ENCODE results near the gene CLASRP. TPM values are rescaled to one million over a fixed set of nuclear protein-coding genes. Genes with fewer than 3 reads are reported as not detected.

The CLASRP gene
- total and polyA plus RNA-seq, 2 experiments from 2014 or later: 9.2 to 45.1 TPM

DNA sequence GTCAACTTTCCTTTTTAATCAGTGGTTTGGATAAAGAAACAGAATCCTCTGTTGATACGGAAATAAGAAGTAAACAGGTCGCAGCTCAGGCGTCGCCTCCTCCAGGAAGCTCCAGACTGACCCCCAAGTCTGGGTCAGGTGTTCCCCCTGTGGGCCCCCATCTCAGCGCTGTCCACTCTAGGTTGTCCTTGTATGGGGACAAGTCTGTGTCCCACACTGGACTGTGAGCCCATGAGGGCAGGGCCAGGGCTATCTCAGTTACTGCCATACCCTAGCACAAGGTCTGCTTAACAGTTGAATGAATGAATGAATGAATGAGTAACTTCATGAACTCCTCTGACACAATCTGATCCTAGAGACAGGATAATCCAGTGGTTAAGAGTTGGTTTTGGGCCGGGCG is 7.5 kb downstream of the CLASRP start:
- H3K27ac ChIP-seq: no peak overlapping the region
- 88 to 94% methylated on average over 7 of the region's 7 CpGs for WGBS, 2 experiments (ENCODE audit: low coverage in 1 of 2, low lambda C conversion rate in 2 of 2, missing lambda C conversion rate in 2 of 2)
- H3K79me2 ChIP-seq (ENCODE audit: insufficient read depth): peaks cover 100% of the 10 kb centered on the region
- H3K9me2 ChIP-seq (ENCODE audit: insufficient read depth): no peaks in the 10 kb centered on the region
- no peaks in the 10 kb centered on the region for H3F3A ChIP-seq (ENCODE audit: insufficient read depth)
- H2AFZ ChIP-seq: no peak overlapping the region
- no peaks in the 10 kb centered on the region for H3K4me1 ChIP-seq (ENCODE audit: insufficient read depth)
- H3K9me3 ChIP-seq (ENCODE audit: low read depth): no peaks in the 10 kb centered on the region
- peaks cover 9% of the 10 kb centered on the region; the same call in 1 of the 2 replicates for H4K20me1 ChIP-seq (ENCODE audit: insufficient read depth)
- H3K27me3 ChIP-seq (replicated peaks; ENCODE audit: insufficient read depth): no peaks in the 10 kb centered on the region
- no peak overlapping the region for H3K4me3 ChIP-seq
- H3K36me3 ChIP-seq (ENCODE audit: low read depth): peaks cover 11% of the 10 kb centered on the region; the same call in 1 of the 2 replicates
- H3K9ac ChIP-seq: no peak overlapping the region
- no peak overlapping the region for H3K4me2 ChIP-seq (ENCODE audit: unreplicated experiment)
- TF ChIP-seq EZH2 (IDR thresholded peaks at IDR 0.05; ENCODE audit: insufficient read depth, poor library complexity, severe bottlenecking) (no peak), EZH2phosphoT487 (IDR thresholded peaks at IDR 0.05; ENCODE audit: insufficient read depth, low read depth) (no peak)
- DNase-seq: no peak
- in situ Hi-C loops (cut with MboI): no loop called here

DNA sequence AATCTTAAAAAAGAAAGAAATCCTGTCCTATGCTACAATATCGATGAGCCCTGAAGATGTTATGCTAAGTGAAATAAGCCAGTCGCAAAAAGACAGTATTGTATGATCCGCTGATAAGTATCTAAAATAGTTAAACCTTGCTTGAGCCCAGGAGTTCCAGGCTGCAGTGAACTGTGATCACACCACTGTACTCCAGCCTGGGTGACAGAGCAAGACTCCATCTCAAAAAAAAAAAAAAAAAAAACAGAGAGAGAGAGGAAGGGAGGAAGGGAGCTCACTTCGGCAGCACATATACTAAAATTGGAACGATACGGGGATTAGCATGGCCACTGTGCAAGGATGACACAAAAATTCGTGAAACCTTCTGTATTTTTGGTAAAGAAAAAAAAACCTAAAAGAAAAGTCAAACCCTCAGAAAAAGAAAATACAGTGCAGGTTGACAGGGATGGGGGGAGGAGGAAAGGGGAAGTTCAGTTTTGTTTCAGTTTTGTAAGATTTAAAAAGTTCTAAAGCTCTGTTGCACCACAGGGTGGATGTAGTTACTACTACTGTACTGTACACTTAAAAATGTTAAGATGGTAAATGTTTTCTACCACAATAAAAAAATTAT is 8.4 kb downstream of the CLASRP start:
- in situ Hi-C loops (cut with MboI): no loop called here
- no peaks in the 10 kb centered on the region for H3K27me3 ChIP-seq (replicated peaks; ENCODE audit: insufficient read depth)
- no peak overlapping the region for H3K27ac ChIP-seq
- H3K9me2 ChIP-seq (ENCODE audit: insufficient read depth): no peaks in the 10 kb centered on the region
- TF ChIP-seq EZH2phosphoT487 (IDR thresholded peaks at IDR 0.05; ENCODE audit: insufficient read depth, low read depth) (no peak), EZH2 (IDR thresholded peaks at IDR 0.05; ENCODE audit: insufficient read depth, poor library complexity, severe bottlenecking) (no peak)
- H3K4me2 ChIP-seq (ENCODE audit: unreplicated experiment): no peak overlapping the region
- H4K20me1 ChIP-seq (ENCODE audit: insufficient read depth): peaks cover 9% of the 10 kb centered on the region; the same call in 1 of the 2 replicates
- no peak overlapping the region for H2AFZ ChIP-seq
- H3K9me3 ChIP-seq (ENCODE audit: low read depth): no peaks in the 10 kb centered on the region
- peaks cover 4% of the 10 kb centered on the region; the same call in 1 of the 2 replicates for H3K36me3 ChIP-seq (ENCODE audit: low read depth)
- H3K79me2 ChIP-seq (ENCODE audit: insufficient read depth): peaks cover 100% of the 10 kb centered on the region
- no peaks in the 10 kb centered on the region for H3F3A ChIP-seq (ENCODE audit: insufficient read depth)
- no peak overlapping the region for H3K4me3 ChIP-seq
- no peak for DNase-seq
- no peaks in the 10 kb centered on the region for H3K4me1 ChIP-seq (ENCODE audit: insufficient read depth)
- 68 to 75% methylated on average over 7 of the region's 7 CpGs for WGBS, 2 experiments (ENCODE audit: low coverage in 1 of 2, low lambda C conversion rate in 2 of 2, missing lambda C conversion rate in 2 of 2)
- H3K9ac ChIP-seq: no peak overlapping the region

DNA sequence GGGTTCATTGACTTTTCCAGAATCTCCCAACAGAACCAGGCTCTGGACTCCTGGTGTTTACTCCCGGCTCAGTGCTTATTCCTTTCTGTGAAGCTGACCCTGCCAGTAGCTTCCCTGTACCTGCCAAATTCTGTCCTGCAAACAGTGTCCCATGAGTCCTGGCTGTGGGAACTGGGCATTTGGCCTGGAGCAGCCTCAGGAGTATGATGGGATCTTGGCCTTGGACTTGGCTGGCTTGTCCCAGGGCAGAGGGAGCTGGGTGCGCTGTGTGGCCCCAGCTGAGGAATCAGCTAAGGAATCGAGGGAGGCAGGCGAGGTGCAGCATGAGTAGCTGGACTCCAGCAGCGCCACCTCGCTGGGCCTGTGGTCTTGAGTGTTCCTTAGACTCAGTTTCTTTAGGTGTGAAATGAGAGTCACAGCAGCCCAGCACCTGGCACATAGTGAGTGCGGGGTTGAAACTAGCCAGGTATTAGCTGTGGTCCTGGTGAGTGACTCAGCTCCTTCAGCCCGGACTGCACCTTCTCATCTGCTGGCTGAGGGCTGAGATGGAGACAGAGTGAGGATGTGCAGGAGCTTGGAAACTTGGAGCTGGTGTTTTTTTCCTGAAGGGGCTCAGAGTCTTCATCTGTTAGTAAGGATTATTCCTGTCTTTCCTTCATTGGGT is 10.4 kb downstream of the CLASRP start:
- 84 to 86% methylated on average over 8 of the region's 8 CpGs for WGBS, 2 experiments (ENCODE audit: low coverage in 1 of 2, low lambda C conversion rate in 2 of 2, missing lambda C conversion rate in 2 of 2)
- no peak overlapping the region for H3K4me2 ChIP-seq (ENCODE audit: unreplicated experiment)
- no peak overlapping the region for H3K4me3 ChIP-seq
- DNase-seq: no peak
- H3K36me3 ChIP-seq (ENCODE audit: low read depth): no peaks in the 10 kb centered on the region; the same call in 1 of the 2 replicates
- no peaks in the 10 kb centered on the region for H3K9me2 ChIP-seq (ENCODE audit: insufficient read depth)
- peaks cover 9% of the 10 kb centered on the region; the same call in 1 of the 2 replicates for H4K20me1 ChIP-seq (ENCODE audit: insufficient read depth)
- TF ChIP-seq EZH2phosphoT487 (IDR thresholded peaks at IDR 0.05; ENCODE audit: insufficient read depth, low read depth): no peak
- no peak for TF ChIP-seq EZH2 (IDR thresholded peaks at IDR 0.05; ENCODE audit: insufficient read depth, poor library complexity, severe bottlenecking)
- H3K79me2 ChIP-seq (ENCODE audit: insufficient read depth): peaks cover 100% of the 10 kb centered on the region
- no peak overlapping the region for H3K9ac ChIP-seq
- no peaks in the 10 kb centered on the region for H3K27me3 ChIP-seq (replicated peaks; ENCODE audit: insufficient read depth)
- in situ Hi-C loops (cut with MboI): no loop called here
- no peak overlapping the region for H2AFZ ChIP-seq
- H3K9me3 ChIP-seq (ENCODE audit: low read depth): no peaks in the 10 kb centered on the region
- no peaks in the 10 kb centered on the region for H3F3A ChIP-seq (ENCODE audit: insufficient read depth)
- no peak overlapping the region for H3K27ac ChIP-seq
- H3K4me1 ChIP-seq (ENCODE audit: insufficient read depth): no peaks in the 10 kb centered on the region

DNA sequence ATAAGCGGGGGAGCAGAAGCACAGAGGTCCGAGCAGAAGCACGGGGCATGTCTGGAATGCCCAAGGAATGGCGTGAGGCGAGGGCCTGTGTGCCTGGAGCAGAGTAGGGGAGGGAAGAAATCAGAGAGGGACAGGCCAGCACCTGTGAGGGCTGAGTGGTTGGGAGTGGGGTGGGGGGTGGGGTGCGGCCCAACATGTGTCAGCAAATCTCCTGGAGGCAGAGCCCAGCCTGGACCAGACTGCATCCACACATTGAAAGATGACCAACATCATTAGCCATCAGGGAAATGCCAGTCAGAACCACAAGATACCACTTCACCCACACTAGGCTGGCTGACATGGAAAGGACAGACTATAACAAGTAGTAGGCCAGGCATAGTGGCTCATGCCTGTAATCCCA is 11.2 kb downstream of the CLASRP start:
- Histone ChIP-seq H3K9me2 (ENCODE audit: insufficient read depth) (no peaks in the 10 kb centered on the region), H3K9ac (no peak overlapping the region), H3K27ac (no peak overlapping the region), H3F3A (ENCODE audit: insufficient read depth) (no peaks in the 10 kb centered on the region), H3K36me3 (ENCODE audit: low read depth) (no peaks in the 10 kb centered on the region; the same call in 1 of the 2 replicates), H2AFZ (no peak overlapping the region), H3K27me3 (replicated peaks; ENCODE audit: insufficient read depth) (no peaks in the 10 kb centered on the region), H4K20me1 (ENCODE audit: insufficient read depth) (peaks cover 9% of the 10 kb centered on the region; the same call in 1 of the 2 replicates), H3K4me1 (ENCODE audit: insufficient read depth) (no peaks in the 10 kb centered on the region), H3K4me2 (ENCODE audit: unreplicated experiment) (no peak overlapping the region), H3K9me3 (ENCODE audit: low read depth) (no peaks in the 10 kb centered on the region), H3K79me2 (ENCODE audit: insufficient read depth) (peaks cover 100% of the 10 kb centered on the region), H3K4me3 (no peak overlapping the region)
- no peak for TF ChIP-seq EZH2 (IDR thresholded peaks at IDR 0.05; ENCODE audit: insufficient read depth, poor library complexity, severe bottlenecking)
- TF ChIP-seq EZH2phosphoT487 (IDR thresholded peaks at IDR 0.05; ENCODE audit: insufficient read depth, low read depth): no peak
- WGBS, 2 experiments (ENCODE audit: low coverage in 1 of 2, low lambda C conversion rate in 2 of 2, missing lambda C conversion rate in 2 of 2): 86 to 87% methylated on average over 6 of the region's 6 CpGs
- in situ Hi-C loops (cut with MboI): no loop called here
- DNase-seq: peak; percentile 12
